OCI-LY1 (cell line): Measurements from ENCODE around the gene KIN.

ENCODE experiments used
- H2AFZ ChIP-seq: fragments of 200-600 bp; sonication (generic), shearing (Covaris generic); 2 replicates; pipeline ENCODE4 v1.6.0; 2014; ENCODE audit warnings: antibody characterized with exemption, mild to moderate bottlenecking, low read length
- H3F3A ChIP-seq: fragments of 200-600 bp; sonication (generic), shearing (Covaris generic); 2 replicates; pipeline ENCODE4 v1.6.0; 2014; ENCODE audit warnings: mild to moderate bottlenecking, antibody characterized with exemption, low read length, moderate library complexity; ENCODE audit not compliant: insufficient read depth
- H3K27ac ChIP-seq: fragments of 200-600 bp; sonication (generic); 2 replicates; pipeline ENCODE4 v1.5.1; 2014; ENCODE audit warnings: low read length, mixed run types, mild to moderate bottlenecking, low read depth; ENCODE audit not compliant: poor library complexity, severe bottlenecking
- H3K27me3 ChIP-seq: fragments of 200-600 bp; sonication (generic); 2 replicates; pipeline ENCODE4 v1.6.0; 2014; ENCODE audit warnings: antibody characterized with exemption, mild to moderate bottlenecking, low read length, moderate library complexity; ENCODE audit not compliant: insufficient read depth
- H3K36me3 ChIP-seq: fragments of 200-600 bp; sonication (generic); 2 replicates; pipeline ENCODE4 v1.6.1; 2014; ENCODE audit warnings: mild to moderate bottlenecking, antibody characterized with exemption, low read length, moderate library complexity, mixed read lengths; ENCODE audit not compliant: insufficient read depth
- H3K4me1 ChIP-seq: fragments of 200-600 bp; sonication (generic); 2 replicates; pipeline ENCODE4 v1.5.1; 2014; ENCODE audit warnings: mild to moderate bottlenecking, low read length, moderate library complexity; ENCODE audit not compliant: insufficient read depth, severe bottlenecking
- H3K4me2 ChIP-seq: fragments of 200-600 bp; sonication (generic), shearing (Covaris generic); 2 replicates; pipeline ENCODE4 v1.6.1; 2014; ENCODE audit warnings: low read length
- H3K4me3 ChIP-seq: fragments of 200-600 bp; sonication (generic); 2 replicates; pipeline ENCODE4 v1.5.1; 2014; ENCODE audit warnings: low read length, low read depth, mild to moderate bottlenecking, mixed read lengths; ENCODE audit not compliant: poor library complexity, severe bottlenecking
- H3K79me2 ChIP-seq: fragments of 200-600 bp; shearing (Covaris generic); 2 replicates; pipeline ENCODE4 v1.6.1; 2016; ENCODE audit warnings: mixed run types, low read length, mixed read lengths; ENCODE audit not compliant: insufficient read depth
- H3K9ac ChIP-seq: fragments of 200-600 bp; sonication (generic), shearing (Covaris generic); 2 replicates; pipeline ENCODE4 v1.6.1; 2014; ENCODE audit warnings: mild to moderate bottlenecking, low read length, mixed read lengths
- H3K9me2 ChIP-seq: fragments of 200-600 bp; sonication (generic), shearing (Covaris generic); 2 replicates; pipeline ENCODE4 v1.6.1; 2014; ENCODE audit warnings: low read depth, mild to moderate bottlenecking, low read length, mixed read lengths
- H3K9me3 ChIP-seq: fragments of 200-600 bp; shearing (Covaris generic); 2 replicates; pipeline ENCODE4 v1.6.1; 2014; ENCODE audit warnings: low read length, mixed read lengths
- H4K20me1 ChIP-seq: fragments of 200-600 bp; sonication (generic), shearing (Covaris generic); 2 replicates; pipeline ENCODE4 v1.6.0; 2016; ENCODE audit warnings: mild to moderate bottlenecking, low read length; ENCODE audit not compliant: insufficient read depth
- CTCF ChIP-seq: fragments of 200-600 bp; sonication (generic), shearing (Covaris generic); IDR thresholded peaks from 2 replicates; pipeline ENCODE4 v1.5.1; 2017; ENCODE audit warnings: mild to moderate bottlenecking, antibody characterized with exemption, low read length, moderate library complexity, mixed read lengths
- EZH2 ChIP-seq: fragments of 200-600 bp; sonication (generic), shearing (Covaris generic); IDR thresholded peaks from 2 replicates; pipeline ENCODE4 v1.8.0; 2017; ENCODE audit warnings: borderline replicate concordance, mixed run types, mild to moderate bottlenecking, antibody characterized with exemption, low read length, moderate library complexity, mixed read lengths

The KIN gene

DNA sequence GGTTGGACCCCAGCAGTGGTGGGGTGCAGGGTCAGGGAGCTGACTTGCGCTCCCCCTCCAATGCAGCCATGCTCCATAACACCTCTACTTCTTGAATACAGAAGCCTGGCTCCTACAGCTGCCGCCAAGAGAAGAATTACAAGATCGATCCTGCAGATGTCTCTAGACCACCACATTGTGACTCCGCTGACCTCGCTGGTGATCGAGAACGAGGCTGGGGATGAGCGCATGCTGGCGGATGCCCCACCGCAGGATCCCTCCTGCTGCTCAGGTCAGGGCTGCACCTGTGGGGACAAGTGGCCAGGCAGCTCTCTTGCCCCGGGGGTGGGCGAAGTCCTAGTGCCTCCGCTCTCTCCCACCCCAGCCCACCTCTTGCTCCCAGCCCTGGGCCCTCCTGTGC, 53.0 kb downstream of the KIN start:
- no peak for TF ChIP-seq CTCF
- TF ChIP-seq EZH2: no peak
- H4K20me1 ChIP-seq: no peaks in the 10 kb centered on the region
- H3K79me2 ChIP-seq: no peaks in the 10 kb centered on the region
- H3F3A ChIP-seq: no peaks in the 10 kb centered on the region
- H3K4me3 ChIP-seq: no peak overlapping the region
- H3K4me2 ChIP-seq: no peak overlapping the region
- H3K4me1 ChIP-seq: no peaks in the 10 kb centered on the region
- H3K27me3 ChIP-seq: no peaks in the 10 kb centered on the region
- H3K27ac ChIP-seq: no peak overlapping the region
- H3K36me3 ChIP-seq: no peaks in the 10 kb centered on the region
- no peak overlapping the region for H2AFZ ChIP-seq
- H3K9me3 ChIP-seq: no peaks in the 10 kb centered on the region
- no peak overlapping the region for H3K9ac ChIP-seq
- H3K9me2 ChIP-seq: no peaks in the 10 kb centered on the region

- Histone ChIP-seq H3K36me3 (no peaks in the 10 kb centered on the region), H3F3A (no peaks in the 10 kb centered on the region), H3K4me1 (no peaks in the 10 kb centered on the region), H2AFZ (no peak overlapping the region), H3K27ac (no peak overlapping the region), H3K9me3 (no peaks in the 10 kb centered on the region), H4K20me1 (no peaks in the 10 kb centered on the region), H3K9ac (no peak overlapping the region), H3K79me2 (no peaks in the 10 kb centered on the region), H3K4me2 (no peak overlapping the region), H3K27me3 (no peaks in the 10 kb centered on the region), H3K4me3 (no peak overlapping the region), H3K9me2 (no peaks in the 10 kb centered on the region)
- no peak for TF ChIP-seq EZH2
- TF ChIP-seq CTCF: no peak
These were observed 64.8 kb downstream of the KIN start for GRCh38 chr10:7722927-7723529.

DNA sequence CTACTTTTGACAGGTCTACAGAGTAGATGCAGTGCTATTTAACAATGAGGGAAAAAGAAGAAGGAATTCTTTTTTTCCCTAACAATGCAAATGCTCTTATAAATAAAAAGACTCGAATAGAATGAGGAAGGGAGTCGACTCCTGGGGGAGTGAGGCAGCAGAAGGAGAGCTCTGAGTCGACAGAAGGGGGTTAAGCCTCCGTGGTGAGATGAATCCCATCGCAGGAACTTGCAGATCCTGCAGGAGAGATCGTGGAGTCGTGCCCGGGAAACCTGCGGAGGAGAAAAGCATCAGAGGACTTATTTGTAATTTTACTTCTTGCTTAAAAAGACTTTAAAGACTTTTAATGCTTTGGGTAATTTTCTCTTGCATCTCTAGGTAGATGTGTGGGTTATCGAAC, 67.3 kb downstream of the KIN start:
- Histone ChIP-seq H3F3A (no peaks in the 10 kb centered on the region), H3K27ac (no peak overlapping the region), H3K9me2 (no peaks in the 10 kb centered on the region), H3K4me1 (no peaks in the 10 kb centered on the region), H3K4me3 (no peak overlapping the region), H3K36me3 (no peaks in the 10 kb centered on the region), H3K9me3 (no peaks in the 10 kb centered on the region), H3K79me2 (no peaks in the 10 kb centered on the region), H3K27me3 (0 out of 2 replicates have a peak, but pooled peaks cover 3% of the 10 kb centered on the region), H4K20me1 (no peaks in the 10 kb centered on the region), H2AFZ (no peak overlapping the region), H3K4me2 (no peak overlapping the region), H3K9ac (no peak overlapping the region)
- TF ChIP-seq CTCF: no peak
- TF ChIP-seq EZH2: no peak
